ENCODE results near the gene TMEM238.

The TMEM238 gene

GRCh38 chr19:55376241-55376933 lies 7.7 kb downstream of the TMEM238 start, which contains the start of gene TMEM190:
Gene TMEM190 (plus strand): TSS chr19:55376826. CDS start chr19:55376854, 28 bp downstream.
- DNase-seq = peak; percentile 54

- DNase-seq = peak; percentile 27
These were observed 9.9 kb downstream of the TMEM238 start for GRCh38 chr19:55373993-55374757.

- DNase-seq = no peak
These were observed 10.6 kb downstream of the TMEM238 start for GRCh38 chr19:55373306-55373992.

- no peak for DNase-seq
These were observed 11.6 kb downstream of the TMEM238 start for GRCh38 chr19:55372316-55373081.

DNA sequence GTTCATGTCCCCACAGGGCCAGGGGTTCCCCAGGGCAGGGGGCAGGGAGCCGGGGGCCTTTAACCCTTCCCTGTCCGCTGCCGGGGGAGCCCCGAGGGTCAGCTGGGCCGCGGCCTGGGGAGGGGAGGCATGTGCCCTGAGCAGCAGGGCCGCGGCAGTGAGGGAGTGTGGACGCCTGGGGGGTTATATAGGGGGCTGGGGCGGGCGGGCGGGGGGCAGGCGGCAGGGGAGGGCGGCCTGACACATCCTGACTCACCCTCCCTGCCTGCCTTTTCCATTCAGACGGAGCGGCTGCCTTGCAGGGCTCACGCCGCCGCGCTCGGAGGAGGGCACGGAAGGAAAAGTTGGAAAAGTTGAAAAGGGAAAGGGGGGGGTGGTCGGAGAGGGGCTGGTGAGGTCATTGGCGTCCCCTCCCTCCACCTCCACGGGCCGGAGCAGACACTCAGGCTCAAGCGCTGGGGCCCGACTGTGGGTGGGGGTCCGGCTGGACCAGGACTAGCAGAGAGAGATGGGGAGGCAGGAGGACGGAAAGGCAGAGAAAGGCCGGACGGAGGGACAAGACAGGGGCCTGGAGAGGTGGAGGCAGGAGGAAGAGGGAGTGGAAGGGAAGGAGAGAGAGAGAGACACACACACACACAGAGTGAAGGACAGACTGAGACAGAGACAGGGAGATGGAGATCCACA lies 13.6 kb downstream of the TMEM238 start, which contains the start of gene IL11:
Gene IL11, minus strand, starts transcription at position 159 of the 684 bp plus-strand sequence. Its CDS starts 153 bp downstream, at position 6.
- DNase-seq = no peak

DNA sequence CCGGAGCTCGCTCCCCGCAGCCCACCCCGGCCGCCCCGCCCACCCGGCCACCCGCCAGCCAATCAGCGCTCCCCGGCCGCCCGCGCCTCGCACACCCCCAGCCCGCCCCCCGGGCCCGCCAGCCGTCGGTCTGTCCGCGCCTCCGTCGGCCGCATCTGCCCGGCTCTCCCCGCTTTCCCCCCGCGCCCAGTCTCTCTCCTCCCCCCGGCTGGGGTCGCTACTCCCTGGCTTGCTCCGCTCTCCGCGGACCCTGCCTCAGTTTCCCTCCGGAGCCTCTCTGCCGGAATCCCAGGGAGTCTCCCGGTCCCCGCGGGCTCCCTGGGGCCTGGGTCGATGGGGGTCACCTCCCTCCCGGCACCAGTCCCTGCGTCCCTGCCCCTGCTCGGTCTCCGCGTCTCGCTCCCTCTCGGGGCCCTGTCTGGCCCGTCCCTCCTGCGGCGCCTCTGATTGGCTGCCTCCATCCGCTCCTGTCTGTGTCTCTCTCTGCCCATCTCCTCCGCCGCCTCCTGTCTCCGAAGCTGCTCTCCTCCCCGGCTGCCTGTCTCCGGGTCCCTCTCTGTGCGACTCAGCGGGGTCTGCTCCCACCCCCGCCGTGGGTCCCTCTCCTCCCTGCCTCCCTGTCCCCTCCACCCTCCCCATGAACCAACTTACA lies 14.3 kb downstream of the TMEM238 start:
- DNase-seq = peak; percentile 63

DNA sequence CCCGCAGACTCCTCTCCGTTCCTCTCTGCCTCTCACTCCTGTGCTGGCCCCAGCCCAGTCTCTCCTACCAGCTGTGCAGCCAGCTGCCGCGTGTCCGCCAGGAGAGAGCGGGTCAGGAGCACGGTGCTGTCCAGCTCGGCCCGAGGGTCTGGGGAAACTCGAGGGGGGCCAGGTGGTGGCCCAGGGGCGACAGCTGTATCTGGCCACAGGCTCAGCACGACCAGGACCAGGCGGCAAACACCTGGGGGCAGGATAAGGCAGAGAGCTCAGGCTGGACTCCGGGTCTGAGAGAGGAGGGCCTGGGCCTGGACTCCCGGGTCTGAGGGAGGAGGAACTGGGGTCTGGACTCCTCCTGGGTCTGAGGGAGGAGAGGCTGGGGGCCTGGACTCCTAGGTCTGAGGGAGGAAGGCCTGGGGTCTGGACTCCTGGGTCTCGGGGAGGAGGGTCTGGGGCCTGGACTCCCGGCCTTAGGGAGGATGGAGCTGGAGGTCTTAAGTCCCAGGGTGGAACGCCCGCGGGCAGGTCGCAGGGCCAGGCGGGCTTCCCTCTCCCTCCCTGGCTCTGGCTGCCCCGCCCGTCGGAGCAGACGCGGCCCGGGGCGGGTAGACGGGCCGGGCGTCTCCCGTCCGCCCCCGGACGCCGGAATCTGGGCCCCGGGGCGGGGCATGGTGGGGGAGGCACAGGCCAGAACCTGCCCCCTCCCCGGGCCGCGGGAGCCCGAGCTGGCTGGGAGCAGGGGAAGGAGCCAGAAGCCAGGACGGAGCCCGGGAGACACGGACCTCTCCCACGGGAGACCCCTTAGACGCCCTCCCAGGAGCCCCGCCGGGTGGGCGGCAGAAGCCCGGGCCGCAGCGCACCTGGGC lies 15.2 kb downstream of the TMEM238 start:
- peak; percentile 40 for DNase-seq

DNA sequence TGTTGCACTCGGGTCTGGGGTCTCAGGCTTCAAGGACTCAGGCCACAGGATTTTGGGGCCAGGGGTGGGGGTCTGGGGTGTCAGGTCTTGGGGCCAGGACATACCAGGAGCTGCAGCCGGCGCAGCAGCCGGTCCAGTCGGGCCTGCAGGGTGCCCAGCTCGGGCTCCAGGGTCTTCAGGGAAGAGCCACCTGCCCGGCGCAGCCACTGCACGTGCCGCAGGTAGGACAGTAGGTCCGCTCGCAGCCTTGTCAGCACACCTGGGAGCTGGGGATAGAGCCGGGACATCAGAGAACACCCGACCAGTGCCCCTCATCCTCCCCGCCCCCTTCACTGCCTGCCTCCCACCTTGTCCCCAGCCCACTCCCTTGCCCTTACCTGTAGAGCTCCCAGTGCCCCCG lies 16.0 kb downstream of the TMEM238 start:
- DNase-seq = no peak

GRCh38 chr19:55366790-55367189 lies 17.3 kb downstream of the TMEM238 start:
- no peak for DNase-seq

DNA sequence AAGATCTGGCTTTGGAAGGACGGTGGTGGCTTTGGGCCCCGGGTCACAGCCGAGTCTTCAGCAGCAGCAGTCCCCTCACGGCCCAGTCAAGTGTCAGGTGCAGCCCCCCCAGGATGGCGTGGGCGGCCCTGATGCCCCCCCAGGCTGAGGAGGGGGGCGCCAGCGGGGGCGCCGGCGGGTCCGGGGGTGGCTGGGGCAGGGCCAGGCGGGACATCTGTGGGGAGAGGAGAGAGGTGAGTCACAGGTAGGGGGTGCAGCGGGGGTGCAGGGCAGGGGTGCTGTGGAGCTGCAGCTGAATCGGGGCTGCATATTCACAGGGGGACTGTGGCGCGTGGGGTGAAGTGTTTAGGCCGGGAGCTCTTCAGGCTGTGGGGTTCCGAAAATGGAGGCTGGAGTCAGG lies 18.1 kb downstream of the TMEM238 start:
- no peak for DNase-seq

DNA sequence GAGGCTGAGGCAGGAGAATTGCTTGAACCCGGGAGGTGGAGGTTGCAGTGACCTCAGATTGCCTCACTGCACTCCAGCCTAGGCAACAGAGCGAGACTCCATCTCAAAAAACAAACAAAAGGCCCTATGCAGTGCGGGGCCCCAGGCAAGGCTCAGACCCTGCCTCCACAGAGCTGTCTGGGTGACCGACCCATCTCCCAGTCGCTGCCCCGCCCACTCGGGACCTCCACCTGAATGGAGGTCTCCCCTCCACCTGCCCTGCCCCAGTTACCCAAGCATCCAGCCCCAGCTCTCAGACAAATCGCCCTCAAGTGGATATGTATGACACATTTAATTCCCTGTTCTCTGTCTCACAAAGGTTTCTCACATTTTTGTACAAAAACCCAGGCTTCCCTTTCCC lies 18.8 kb downstream of the TMEM238 start:
- DNase-seq = no peak

GRCh38 chr19:55362990-55363716 lies 20.9 kb downstream of the TMEM238 start, which contains the start of gene GARIN5B:
Gene GARIN5B (minus strand): TSS chr19:55363260. CDS start chr19:55363066, 194 bp downstream.
- no peak for DNase-seq

DNA sequence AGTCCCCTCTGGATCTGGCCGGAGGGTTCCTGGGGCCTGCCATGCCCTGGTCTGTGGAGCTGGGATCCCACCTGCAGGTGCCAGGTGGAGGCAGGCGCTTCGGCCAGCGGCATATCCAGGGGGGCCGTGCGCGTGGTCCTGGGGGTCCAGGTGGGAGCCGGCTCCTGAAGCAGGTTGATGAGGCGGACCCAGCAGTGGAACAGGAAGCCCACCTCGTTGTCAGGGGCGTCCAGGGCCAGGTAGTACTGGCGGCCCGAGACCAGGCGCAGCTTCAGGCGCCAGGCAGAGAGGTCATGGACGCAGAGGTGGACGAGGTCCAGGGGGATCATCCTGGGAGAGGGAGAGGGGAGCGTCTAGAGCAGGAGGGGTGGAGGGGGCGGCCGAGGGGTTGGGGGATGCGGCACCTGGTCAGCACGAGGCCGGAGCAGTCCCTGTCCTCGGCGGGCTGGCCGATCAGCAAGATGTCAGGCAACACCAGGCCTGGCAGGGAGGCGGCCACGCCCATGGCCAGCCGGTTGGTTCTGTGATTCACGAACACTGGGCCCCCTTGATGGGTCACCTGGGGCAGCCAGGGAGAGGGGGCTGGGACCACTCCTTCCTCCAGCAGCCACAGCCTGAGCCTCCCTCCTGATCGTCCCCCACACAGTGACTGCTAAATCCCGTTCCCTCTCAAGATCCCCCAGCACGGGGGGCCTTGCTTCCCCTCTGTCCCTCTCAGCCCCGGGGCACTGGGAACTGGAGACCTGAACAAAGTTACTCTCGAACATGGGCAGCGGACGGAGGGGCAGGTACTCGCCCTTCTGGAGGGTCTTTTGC lies 21.7 kb downstream of the TMEM238 start:
- no peak for DNase-seq

GRCh38 chr19:55360902-55361301 lies 23.2 kb downstream of the TMEM238 start:
- no peak for DNase-seq

DNA sequence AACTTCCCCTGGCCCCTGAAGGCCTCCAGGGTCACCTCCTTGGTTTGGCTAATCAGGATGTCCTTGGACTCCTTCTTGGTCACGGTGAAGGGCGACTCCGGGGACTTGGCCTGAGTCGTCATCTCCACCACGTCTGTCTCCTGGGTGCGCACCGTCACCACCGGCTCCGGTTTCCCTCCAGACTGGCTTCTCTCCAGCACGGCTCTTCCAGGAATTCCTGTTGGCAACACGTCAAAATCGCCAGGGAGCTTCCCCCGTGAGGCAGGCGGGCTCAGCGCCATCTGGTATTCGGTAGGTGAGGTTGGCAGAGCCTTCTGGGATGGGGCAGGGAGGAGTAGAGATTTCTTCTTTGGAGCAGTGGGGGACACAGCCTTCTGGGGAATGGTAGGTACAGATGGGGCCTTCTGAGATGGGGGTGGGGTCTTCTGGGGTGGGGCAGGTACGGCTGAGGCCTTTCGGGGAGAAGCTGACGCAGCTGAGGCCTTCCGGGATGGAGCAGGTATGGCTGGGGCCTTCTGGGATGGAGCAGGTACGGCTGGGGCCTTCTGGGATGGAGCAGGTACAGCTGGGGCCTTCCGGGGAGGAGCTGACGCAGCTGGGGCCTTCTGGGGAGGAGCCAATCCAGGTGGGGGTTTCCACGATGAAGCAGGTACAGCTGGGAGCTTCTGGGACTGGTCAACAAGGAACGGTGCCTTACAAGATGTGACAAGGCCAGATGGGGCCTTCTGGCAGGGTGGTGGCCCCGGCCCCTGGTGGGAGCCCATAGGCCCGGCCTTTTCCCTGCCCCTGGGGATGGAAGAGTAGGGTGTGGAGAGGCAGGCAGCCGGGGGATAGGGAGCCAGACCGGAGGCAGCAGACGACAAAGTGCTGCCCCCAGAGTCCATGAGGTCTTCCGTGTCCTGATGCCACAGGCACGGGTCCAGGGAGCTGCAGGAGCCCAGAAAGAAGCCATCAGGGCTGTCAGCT lies 24.9 kb downstream of the TMEM238 start:
- no peak for DNase-seq

DNA sequence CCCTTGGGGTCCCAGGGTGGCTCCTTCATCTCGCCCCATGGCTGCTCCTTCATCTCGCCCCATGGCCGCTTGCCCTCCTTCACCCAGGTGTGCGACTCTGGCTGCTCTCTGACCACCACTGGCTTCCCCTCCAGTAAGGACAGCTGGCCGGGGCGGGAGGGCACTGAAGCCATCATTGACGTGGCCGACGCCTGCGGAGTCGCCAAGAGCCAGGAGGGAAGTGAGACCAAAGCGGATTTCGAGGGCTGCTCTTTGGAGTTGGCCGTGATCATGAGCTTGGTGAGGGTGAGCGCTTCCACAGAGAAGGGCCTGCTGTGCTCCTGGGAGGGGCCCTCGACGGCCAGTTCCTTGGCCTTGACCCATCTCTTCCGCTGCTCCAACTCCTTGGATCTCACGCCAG lies 25.6 kb downstream of the TMEM238 start:
- no peak for DNase-seq

DNA sequence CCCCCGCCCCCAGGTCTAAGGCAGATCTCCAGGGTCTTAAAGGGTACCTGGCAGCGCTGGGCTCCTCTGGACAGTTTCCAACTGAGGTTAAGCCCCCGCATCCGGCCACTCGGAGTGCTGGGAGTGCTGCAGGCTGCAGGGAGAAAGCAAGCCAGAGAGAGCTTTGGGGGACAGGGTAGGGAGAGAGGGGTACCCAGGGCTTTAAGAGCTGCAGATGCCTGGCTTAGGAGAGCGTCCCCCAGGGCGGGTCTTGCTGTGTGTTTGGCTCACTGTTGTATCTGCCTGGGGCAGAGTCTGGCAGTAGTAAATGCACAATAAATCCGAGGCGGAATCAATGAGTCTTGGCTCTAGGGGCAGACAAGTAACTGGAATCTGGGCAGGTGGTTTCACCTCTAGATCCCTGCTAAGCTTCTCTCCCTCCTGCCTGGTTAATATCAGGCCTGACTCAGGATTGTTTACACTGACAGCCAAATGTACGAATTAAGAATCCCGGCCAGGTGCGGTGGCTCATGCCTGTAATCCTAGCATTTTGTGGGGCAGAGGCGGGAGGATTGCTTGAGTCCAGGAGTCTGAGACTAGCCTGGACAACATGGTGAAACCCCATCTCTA lies 28.8 kb downstream of the TMEM238 start:
- peak; percentile 26 for DNase-seq

Measured in NCI-H146 (cell line).